ENCODE results near the gene MPV17L2. TPM values are rescaled to one million over a fixed set of nuclear protein-coding genes. Genes with fewer than 3 reads are reported as not detected.
A peak's percentile ranks its signal among the peaks of the same experiment; 100 is the strongest.

The MPV17L2 gene
- total and polyA plus RNA-seq, 3 donors from 2014 or later = 11.2 to 15.8 (median 15.2) TPM

DNA sequence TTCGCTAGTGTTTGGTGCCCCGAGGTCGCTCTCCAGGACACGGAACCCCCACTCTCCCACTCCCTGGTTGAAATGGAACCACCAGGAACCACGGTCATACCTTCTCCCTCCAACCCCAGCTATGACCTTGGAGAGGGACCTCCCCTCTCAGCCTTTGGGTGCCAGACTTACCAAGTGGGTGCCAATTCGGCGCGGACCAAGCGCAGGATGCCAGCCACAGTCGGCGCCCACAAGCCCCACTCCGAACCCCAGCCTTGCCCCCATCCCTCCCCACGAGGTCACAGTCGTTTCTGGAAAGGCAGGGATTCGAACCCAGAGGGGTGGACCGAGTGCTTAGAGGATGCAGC is 32.3 kb downstream of the MPV17L2 start:
- TF ChIP-seq, protein P1, sequence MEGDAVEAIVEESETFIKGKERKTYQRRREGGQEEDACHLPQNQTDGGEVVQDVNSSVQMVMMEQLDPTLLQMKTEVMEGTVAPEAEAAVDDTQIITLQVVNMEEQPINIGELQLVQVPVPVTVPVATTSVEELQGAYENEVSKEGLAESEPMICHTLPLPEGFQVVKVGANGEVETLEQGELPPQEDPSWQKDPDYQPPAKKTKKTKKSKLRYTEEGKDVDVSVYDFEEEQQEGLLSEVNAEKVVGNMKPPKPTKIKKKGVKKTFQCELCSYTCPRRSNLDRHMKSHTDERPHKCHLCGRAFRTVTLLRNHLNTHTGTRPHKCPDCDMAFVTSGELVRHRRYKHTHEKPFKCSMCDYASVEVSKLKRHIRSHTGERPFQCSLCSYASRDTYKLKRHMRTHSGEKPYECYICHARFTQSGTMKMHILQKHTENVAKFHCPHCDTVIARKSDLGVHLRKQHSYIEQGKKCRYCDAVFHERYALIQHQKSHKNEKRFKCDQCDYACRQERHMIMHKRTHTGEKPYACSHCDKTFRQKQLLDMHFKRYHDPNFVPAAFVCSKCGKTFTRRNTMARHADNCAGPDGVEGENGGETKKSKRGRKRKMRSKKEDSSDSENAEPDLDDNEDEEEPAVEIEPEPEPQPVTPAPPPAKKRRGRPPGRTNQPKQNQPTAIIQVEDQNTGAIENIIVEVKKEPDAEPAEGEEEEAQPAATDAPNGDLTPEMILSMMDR (IDR thresholded peaks at IDR 0.05) = no peak
- TF ChIP-seq POLR2A (IDR thresholded peaks at IDR 0.05) = no peak
- no peak for DNase-seq
- H3K4me3 ChIP-seq = peak overlapping the region in 1 of 2 donors; percentile 61
- intact Hi-C loops (cut with DNase I; ENCODE audit: low total_unique reads) = no loop called here
- WGBS, 2 donors = 12% methylated on average over 15 of the region's 16 CpGs; no CpG with 5 or more reads in 1 of the 2 donors
- no peaks in the 10 kb centered on the region for H3K9me3 ChIP-seq
- H3K27me3 ChIP-seq = no peaks in the 10 kb centered on the region
- H3K4me1 ChIP-seq = peaks cover 20% of the 10 kb centered on the region
- peak overlapping the region; percentile 45 to 68 for H3K27ac ChIP-seq
- H3K36me3 ChIP-seq (ENCODE audit: low read depth, missing control alignments) = no peaks in the 10 kb centered on the region

DNA sequence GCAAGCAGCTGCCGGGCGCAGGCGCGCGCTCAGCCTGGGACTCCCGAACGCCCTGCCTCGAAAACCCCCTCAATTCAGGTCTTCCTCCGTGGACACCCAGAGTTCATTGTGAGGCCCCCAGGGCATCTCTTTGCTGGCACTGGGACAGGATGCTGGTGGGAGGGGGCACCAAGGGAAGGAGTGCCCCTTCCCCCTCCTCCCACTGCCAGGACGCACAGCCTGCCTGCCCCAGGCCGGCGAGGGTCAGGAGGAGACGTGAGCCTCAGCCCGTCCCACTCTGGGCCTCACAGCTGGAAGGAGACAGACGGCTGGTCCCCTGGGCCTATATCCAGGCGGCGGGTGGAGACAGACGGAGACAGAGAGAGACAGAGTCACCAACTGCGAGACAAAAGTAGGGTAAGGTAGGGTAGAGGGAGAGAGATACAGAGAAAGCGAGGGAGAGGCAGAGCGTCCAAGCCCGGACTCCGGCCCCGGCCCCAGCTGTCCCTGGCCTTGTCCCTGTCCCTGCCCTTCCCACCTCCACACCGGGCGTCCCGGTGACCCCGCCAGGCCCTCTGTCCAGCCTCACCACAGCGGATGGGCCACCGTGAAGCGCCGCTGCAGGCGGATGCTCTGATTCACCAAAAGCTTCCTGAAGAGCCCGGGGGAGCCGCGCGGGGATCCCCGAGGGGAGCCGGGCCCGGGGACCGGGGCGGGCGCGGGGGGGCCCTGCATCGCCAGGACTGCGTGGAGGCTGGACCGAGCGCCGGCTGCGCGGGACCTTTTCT is 32.9 kb downstream of the MPV17L2 start, which contains the start of gene PDE4C:
PDE4C (minus strand) TSS at position 737 of the 767 bp plus-strand sequence; CDS start at position 714, 23 bp downstream.
- Histone ChIP-seq H3K27me3 (no peaks in the 10 kb centered on the region), H3K4me1 (peaks cover 21% of the 10 kb centered on the region), H3K36me3 (ENCODE audit: low read depth, missing control alignments) (no peaks in the 10 kb centered on the region), H3K9me3 (no peaks in the 10 kb centered on the region), H3K27ac (peak within 1 kb of the TSS; percentile 45 to 68), H3K4me3 (peak within 1 kb of the TSS in 1 of 2 donors; percentile 61)
- 1 to 4% methylated on average over 16 to 41 of the region's 51 CpGs for WGBS, 2 donors
- TF ChIP-seq, protein P1 (IDR thresholded peaks at IDR 0.05) = no peak
- no peak for TF ChIP-seq POLR2A (IDR thresholded peaks at IDR 0.05)
- DNase-seq = no peak
- intact Hi-C loops (cut with DNase I; ENCODE audit: low total_unique reads) = no loop called here

DNA sequence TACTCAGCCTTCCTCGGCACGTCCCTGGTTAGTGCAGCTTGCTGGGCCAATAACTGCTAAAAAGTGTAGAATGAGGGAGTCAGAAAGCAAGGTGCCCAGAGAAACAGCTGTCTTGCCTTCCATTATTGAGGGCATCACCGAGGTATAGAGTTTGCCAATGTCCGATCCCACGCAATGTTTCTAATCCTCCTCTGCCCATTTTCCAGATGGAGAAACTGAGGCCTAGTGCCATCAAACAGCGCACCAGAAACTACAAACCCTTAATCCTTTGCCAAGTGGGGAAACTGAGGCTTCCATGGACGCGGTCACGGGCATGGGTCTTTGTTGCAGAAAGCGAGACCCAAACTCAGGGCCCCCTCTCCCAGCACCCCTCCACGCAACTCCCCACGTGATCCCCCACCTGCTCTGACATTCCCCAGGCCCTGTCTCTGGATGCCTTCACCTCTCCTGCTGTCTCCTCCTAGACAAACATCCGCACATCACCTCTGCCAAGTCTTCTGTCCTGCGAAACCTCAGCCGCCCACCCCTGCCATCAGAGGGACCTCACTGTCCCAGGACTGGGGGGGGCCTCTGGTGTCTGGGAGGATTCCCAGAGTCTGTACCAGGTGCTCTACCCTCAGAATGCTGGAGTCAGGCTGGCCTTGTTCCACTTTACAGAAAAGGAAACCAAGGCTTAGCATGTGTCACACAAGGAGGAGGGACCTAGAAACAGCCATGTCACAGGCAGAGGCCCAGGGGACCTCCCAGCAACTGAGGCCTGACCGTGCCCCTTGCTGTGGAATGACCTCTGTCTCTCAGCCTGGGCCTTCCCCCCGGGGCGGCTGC is 34.1 kb downstream of the MPV17L2 start:
- H3K36me3 ChIP-seq (ENCODE audit: low read depth, missing control alignments) = no peaks in the 10 kb centered on the region
- peaks cover 29% of the 10 kb centered on the region for H3K4me1 ChIP-seq
- no peak for DNase-seq
- intact Hi-C loops (cut with DNase I; ENCODE audit: low total_unique reads) = no loop called here
- no peak overlapping the region for H3K27ac ChIP-seq
- H3K9me3 ChIP-seq = no peaks in the 10 kb centered on the region
- no peaks in the 10 kb centered on the region for H3K27me3 ChIP-seq
- TF ChIP-seq, protein P1 (IDR thresholded peaks at IDR 0.05) = no peak
- no peak for TF ChIP-seq POLR2A (IDR thresholded peaks at IDR 0.05)
- 78 to 82% methylated on average over 16 to 18 of the region's 18 CpGs for WGBS, 2 donors
- no peak overlapping the region for H3K4me3 ChIP-seq

DNA sequence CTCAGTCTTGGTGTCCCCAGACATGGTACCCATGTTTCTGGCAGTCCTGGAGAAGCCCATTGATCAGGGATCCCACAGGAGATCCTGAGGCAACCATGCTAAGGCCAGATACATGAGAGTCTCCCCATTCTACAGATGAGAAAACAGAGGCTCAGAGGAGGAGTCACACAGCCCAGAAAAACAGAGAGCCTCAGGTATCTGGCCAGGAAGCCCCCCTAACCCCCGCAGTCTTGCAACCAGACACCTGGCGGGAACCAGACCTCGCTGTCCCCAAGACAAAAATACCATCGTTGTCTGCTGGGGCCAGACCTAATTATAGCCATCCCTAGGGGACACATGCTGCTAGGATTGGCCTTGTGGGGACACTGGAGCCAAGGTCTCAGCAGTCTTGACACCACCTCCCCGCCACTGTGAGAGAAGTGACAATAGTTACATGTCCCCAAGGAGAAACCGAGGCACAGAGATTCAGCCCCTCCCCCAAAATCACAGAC is 34.8 kb downstream of the MPV17L2 start:
- no peaks in the 10 kb centered on the region for H3K36me3 ChIP-seq (ENCODE audit: low read depth, missing control alignments)
- TF ChIP-seq, protein P1 (IDR thresholded peaks at IDR 0.05) = no peak
- TF ChIP-seq POLR2A (IDR thresholded peaks at IDR 0.05) = no peak
- peaks cover 29% of the 10 kb centered on the region for H3K4me1 ChIP-seq
- intact Hi-C loops (cut with DNase I; ENCODE audit: low total_unique reads) = no loop called here
- H3K4me3 ChIP-seq = no peak overlapping the region
- H3K27me3 ChIP-seq = no peaks in the 10 kb centered on the region
- no peak for DNase-seq
- 78 to 83% methylated on average over 5 to 6 of the region's 6 CpGs for WGBS, 2 donors
- no peak overlapping the region for H3K27ac ChIP-seq
- no peaks in the 10 kb centered on the region for H3K9me3 ChIP-seq

Measured in testis (tissue), 3 donors.